HepG2 (cell line): ENCODE results near the gene ZNF334. TPM values are rescaled to one million over a fixed set of nuclear protein-coding genes. Genes with fewer than 3 reads are reported as not detected.

Source experiments
- ATAC-seq: fragments of 200-7000 bp; cut with Tn5 transposase; 3 replicates; pipeline ENCODE4 v1.9.1; 2020; ENCODE audit warnings: mild to moderate bottlenecking, moderate library complexity
- Bru-seq: library from RNA; stranded (reverse); fragments of 400-500 nt; gene quantifications from one replicate; lab custom pipeline; 2021; lab: Mats Ljungman, UMichigan
- BruChase-seq, 2 experiments: library from RNA; stranded (reverse); fragments of 400-500 nt; gene quantifications; one replicate each; lab custom pipeline; 2021; lab: Mats Ljungman, UMichigan
- BruUV-seq: library from RNA; stranded (reverse); fragments of 400-500 nt; replicated peaks from 2 replicates; lab custom pipeline; 2021; lab: Mats Ljungman, UMichigan
- CTCF ChIA-PET: fragments of 300-600 bp; formaldehyde crosslinking; extraction: SDS; loops from one replicate; lab custom pipeline; 2021; ENCODE audit warnings: low total read pairs, inconsistent platforms, low intra/inter-chr PET ratio; lab: Yijun Ruan, JAX
- POLR2A ChIA-PET: fragments of 350-600 bp; sonication (Branson Sonifier 250); formaldehyde crosslinking; loops from one replicate; lab custom pipeline; 2020; ENCODE audit warnings: antibody characterized with exemption, inconsistent platforms; lab: Yijun Ruan, JAX
- DNase-seq: peaks from one replicate; pipeline ENCODE4 v3.0.0-alpha.2; 2015; ENCODE audit warnings: low spot score
- FAIRE-seq: peaks from 3 replicates; lab custom pipeline; 2011; peaks lifted over from hg19 to GRCh38; lab: Jason Lieb, UNC
- H2AFZ ChIP-seq: one replicate; pipeline ENCODE4 v1.6.1; 2011; ENCODE audit warnings: low read length, inconsistent platforms
- H3K27ac ChIP-seq: fragments of 300-600 bp; 3 replicates; pipeline ENCODE4 v1.8.0; 2011; ENCODE audit warnings: mixed run types, mild to moderate bottlenecking, mixed read lengths, low read length, inconsistent platforms; ENCODE audit not compliant: insufficient read depth; ENCODE audit errors: extremely low read length
- H3K27me3 ChIP-seq, 2 experiments: fragments of 200-600 bp in 1 of 2; 2 replicates in 1 of 2; 3 replicates in 1 of 2; pipeline versions ENCODE4 v1.6.0 to v1.8.0; 2011; ENCODE audit warnings: low read length in 2 of 2, mild to moderate bottlenecking in 2 of 2, moderate library complexity in 2 of 2, inconsistent platforms in 1 of 2; ENCODE audit not compliant: insufficient read depth in 2 of 2, control insufficient read depth in 1 of 2
- H3K36me3 ChIP-seq, 2 experiments: fragments of 200-600 bp in 1 of 2; replicated peaks in 1 of 2; 2 replicates in 1 of 2; 3 replicates in 1 of 2; pipeline versions ENCODE4 v1.5.1 to v1.8.0; 2011; ENCODE audit warnings: low read length in 2 of 2, inconsistent platforms in 1 of 2; ENCODE audit not compliant: insufficient read depth in 2 of 2, control insufficient read depth in 1 of 2
- H3K4me1 ChIP-seq: 2 replicates; pipeline ENCODE4 v1.5.1; 2012; ENCODE audit warnings: low read length, inconsistent platforms; ENCODE audit not compliant: insufficient read depth
- H3K4me2 ChIP-seq: 2 replicates; pipeline ENCODE4 v1.6.0; 2011; ENCODE audit warnings: low read depth, low read length, inconsistent platforms
- H3K4me3 ChIP-seq, 3 experiments: fragments of 200-600 bp in 1 of 3; sonication (generic), shearing (Covaris generic) in 1 of 3; replicated peaks in 1 of 3; 2 replicates each; pipeline ENCODE4 v1.5.1; 2011 to 2016; ENCODE audit warnings: low read length in 3 of 3, inconsistent platforms in 2 of 3, low read depth in 2 of 3, mild to moderate bottlenecking in 2 of 3, control low read depth in 1 of 3, mixed read lengths in 1 of 3; ENCODE audit not compliant: insufficient read depth in 1 of 3
- H3K79me2 ChIP-seq: one replicate; pipeline ENCODE4 v1.6.1; 2011; ENCODE audit warnings: low read length, inconsistent platforms; ENCODE audit not compliant: insufficient read depth
- H3K9ac ChIP-seq: 2 replicates; pipeline ENCODE4 v1.6.0; 2011; ENCODE audit warnings: mild to moderate bottlenecking, low read depth, low read length, inconsistent platforms; ENCODE audit not compliant: insufficient read depth
- H3K9me3 ChIP-seq: 2 replicates; pipeline ENCODE4 v1.5.1; 2012; ENCODE audit warnings: mild to moderate bottlenecking, low read length
- H4K20me1 ChIP-seq: 2 replicates; pipeline ENCODE4 v1.6.0; 2011; ENCODE audit warnings: inconsistent platforms, mild to moderate bottlenecking, low read length, moderate library complexity; ENCODE audit not compliant: insufficient read depth
- HNF4A ChIP-seq: sonication (generic); formaldehyde crosslinking; IDR thresholded peaks from 2 replicates; pipeline ENCODE4 v1.4.0; 2020; ENCODE audit warnings: missing genetic modification reagents
- JUNB ChIP-seq: sonication (generic); formaldehyde crosslinking; IDR thresholded peaks from 2 replicates; pipeline ENCODE4 v1.8.0; 2022; ENCODE audit warnings: missing genetic modification reagents, mild to moderate bottlenecking, borderline replicate concordance
- KMT2B ChIP-seq: IDR thresholded peaks from 2 replicates; pipeline ENCODE4 v1.6.1; 2016; ENCODE audit warnings: missing genetic modification reagents, missing compliant biosample characterization
- MED8 ChIP-seq: sonication (generic); formaldehyde crosslinking; IDR thresholded peaks from 2 replicates; pipeline ENCODE4 v1.8.1; 2023; ENCODE audit warnings: mild to moderate bottlenecking, missing genetic modification reagents; ENCODE audit not compliant: insufficient replicate concordance
- MYC ChIP-seq: sonication (generic); formaldehyde crosslinking; IDR thresholded peaks from 2 replicates; pipeline ENCODE4 v1.9.0; 2021; ENCODE audit warnings: missing genetic modification reagents, borderline replicate concordance
- PCBP1 ChIP-seq: fragments of 200-400 bp; formaldehyde crosslinking; IDR thresholded peaks from 2 replicates; pipeline ENCODE4 v1.6.1; 2017; ENCODE audit warnings: mild to moderate bottlenecking, low read depth, low read length, borderline replicate concordance
- POGZ ChIP-seq: sonication (generic); formaldehyde crosslinking; IDR thresholded peaks from 2 replicates; pipeline ENCODE4 v1.4.0; 2020; ENCODE audit warnings: mild to moderate bottlenecking, missing genetic modification reagents
- SETDB1 ChIP-seq: sonication (generic); formaldehyde crosslinking; IDR thresholded peaks from 2 replicates; pipeline ENCODE4 v1.5.1; 2020; ENCODE audit warnings: missing genetic modification reagents, mild to moderate bottlenecking, borderline replicate concordance
- TBX3 ChIP-seq: fragments of 450-650 bp; IDR thresholded peaks from 2 replicates; pipeline ENCODE4 v1.6.1; 2017; ENCODE audit warnings: antibody characterized with exemption, mild to moderate bottlenecking, inconsistent platforms, borderline replicate concordance
- ZKSCAN1 ChIP-seq: fragments of 150-350 bp; IDR thresholded peaks from 2 replicates; pipeline ENCODE4 v1.6.1; 2014; ENCODE audit warnings: low read length
- ZNF143 ChIP-seq: sonication (generic); formaldehyde crosslinking; IDR thresholded peaks from 2 replicates; pipeline ENCODE4 v1.4.0; 2020; ENCODE audit warnings: missing genetic modification reagents
- ZNF234 ChIP-seq: sonication (generic); formaldehyde crosslinking; conservative IDR thresholded peaks from 2 replicates; pipeline ENCODE4 v1.5.1; 2020; ENCODE audit warnings: mild to moderate bottlenecking, missing genetic modification reagents
- ZNF501 ChIP-seq: sonication (generic); formaldehyde crosslinking; IDR thresholded peaks from 2 replicates; pipeline ENCODE4 v1.5.1; 2020; ENCODE audit warnings: mild to moderate bottlenecking, moderate library complexity, missing genetic modification reagents
- ZNF747 ChIP-seq: sonication (generic); formaldehyde crosslinking; IDR thresholded peaks from 2 replicates; pipeline ENCODE4 v1.8.1; 2023; ENCODE audit warnings: missing genetic modification reagents, mild to moderate bottlenecking, borderline replicate concordance
- ZNF788 ChIP-seq: sonication (generic); formaldehyde crosslinking; IDR thresholded peaks from 2 replicates; pipeline ENCODE4 v1.5.0; 2020; ENCODE audit warnings: mild to moderate bottlenecking, missing genetic modification reagents, borderline replicate concordance
- WGBS: methylation state at CpG from one replicate; pipeline ENCODE4 v1.1.6; 2017; ENCODE audit warnings: low lambda C conversion rate; 5-methylcytosine and 5-hydroxymethylcytosine counted together
- in situ Hi-C: cut with HindIII; loops from 2 replicates; pipeline ENCODE4 v1.10.0; 2017; ENCODE audit warnings: low pct_unique_long_range_greater_than_20kb; ENCODE audit not compliant: extremely low pct_ligation_motif_present
- intact Hi-C: fragments of 100-400 bp; cut with micrococcal nuclease; formaldehyde crosslinking; loops from one replicate; pipeline ENCODE4 v1.10.0; 2022; ENCODE audit not compliant: unreplicated experiment
- long read RNA-seq, 2 experiments: library from RNA in 1 of 2; library from polyadenylated mRNA in 1 of 2; stranded (forward) in 1 of 2; unstranded in 1 of 2; transcript quantifications; one replicate each; pipeline ENCODE4 v2.0.0, GENCODE V29; 2019 to 2022
- polyA minus RNA-seq, 3 experiments: library from RNA; depleted of rRNA, polyadenylated mRNA; stranded (reverse); fragments of >200 nt; gene quantifications; 2 replicates each; pipeline ENCODE4 v1.2.3, GENCODE V29; 2011; ENCODE audit warnings: low replicate concordance in 1 of 3
- polyA plus RNA-seq, 8 experiments: library from polyadenylated mRNA; depleted of rRNA in 3 of 8; stranded (reverse) in 7 of 8; unstranded in 1 of 8; fragments of >200 nt; fragmentation: Illumina TruSeq in 4 of 8; extraction: Trizol in 4 of 8; gene quantifications; 2 replicates each; pipeline versions ENCODE4 v1.2.1 to v1.2.3, GENCODE V29; 2011 to 2016; ENCODE audit warnings: low read depth in 4 of 8, missing spikeins in 1 of 8, mixed read lengths in 1 of 8; ENCODE audit not compliant: insufficient read depth in 1 of 8
- total RNA-seq, 5 experiments: library from RNA; depleted of rRNA; stranded (reverse); fragments of >200 nt; fragmentation: Illumina TruSeq; extraction: Trizol; gene quantifications; 2 replicates each; pipeline ENCODE4 v1.2.3, GENCODE V29; 2016; ENCODE audit warnings: low read depth in 1 of 5
- TF ChIP-seq, protein P1 (sequence below): sonication (generic); formaldehyde crosslinking; conservative IDR thresholded peaks from 2 replicates; pipeline ENCODE4 v1.8.0; 2022; ENCODE audit warnings: missing genetic modification reagents

ZNF334 gene
- total RNA-seq (2016; rRNA removed; fragmentation: Illumina TruSeq; extraction: Trizol) (4.8 and 5.3 TPM in 2 replicates), polyA plus RNA-seq (2011; rRNA removed) (6.9 and 7.8 TPM in 2 replicates), polyA minus RNA-seq (2011; rRNA and poly(A)+ RNA removed; ENCODE audit: low replicate concordance) (2.8 TPM in 1 of 2 replicates, not detected in the other), Bru-seq, nascent RNA (percentile 64 among the genes with signal in this experiment), BruChase-seq, experiment 1, labeled RNA remaining after a 6-hour chase (percentile 58 among the genes with signal in this experiment), BruChase-seq, experiment 2, labeled RNA remaining after a 2-hour chase (percentile 64 among the genes with signal in this experiment)
- 0.88 and 1.0 TPM in 2 replicates for total RNA-seq (2016; cell fraction: cytosol; rRNA removed; fragmentation: Illumina TruSeq; extraction: Trizol; ENCODE audit: low read depth)
- total RNA-seq (2016; cell fraction: insoluble cytoplasmic fraction; rRNA removed; fragmentation: Illumina TruSeq; extraction: Trizol), result 4.7 and 5.1 TPM in 2 replicates
- 1.7 and 2.4 TPM in 2 replicates for total RNA-seq (2016; cell fraction: membrane; rRNA removed; fragmentation: Illumina TruSeq; extraction: Trizol)
- total RNA-seq (2016; cell fraction: nucleus; rRNA removed; fragmentation: Illumina TruSeq; extraction: Trizol), result 11.4 and 12.3 TPM in 2 replicates
- 1.3 and 1.9 TPM in 2 replicates for polyA plus RNA-seq (2011; cell fraction: cytosol; rRNA removed)
- 15.7 and 19.6 TPM in 2 replicates for polyA plus RNA-seq (2011; cell fraction: nucleus; rRNA removed)
- 3.0 and 4.6 TPM in 2 replicates for polyA plus RNA-seq (2012)
- 0.20 and 0.32 TPM in 2 replicates for polyA plus RNA-seq (2016; cell fraction: cytosol; fragmentation: Illumina TruSeq; extraction: Trizol; ENCODE audit: low read depth)
- 4.3 and 4.8 TPM in 2 replicates for polyA plus RNA-seq (2016; cell fraction: insoluble cytoplasmic fraction; fragmentation: Illumina TruSeq; extraction: Trizol; ENCODE audit: low read depth)
- polyA plus RNA-seq (2016; cell fraction: membrane; fragmentation: Illumina TruSeq; extraction: Trizol; ENCODE audit: low read depth), result 0.69 and 0.77 TPM in 2 replicates
- 31.6 and 32.6 TPM in 2 replicates for polyA plus RNA-seq (2016; cell fraction: nucleus; fragmentation: Illumina TruSeq; extraction: Trizol; ENCODE audit: insufficient read depth, low read depth)
- 1.7 and 1.8 TPM in 2 replicates for polyA minus RNA-seq (2011; cell fraction: cytosol; rRNA and poly(A)+ RNA removed)
- polyA minus RNA-seq (2011; cell fraction: nucleus; rRNA and poly(A)+ RNA removed), result 22.5 and 32.0 TPM in 2 replicates
- long read RNA-seq, experiment 1, partial matches to known transcripts, result 0 of 1 reads
- long read RNA-seq, experiment 1, other reads (novel, unspliced or antisense), result 1 of 1 reads
- long read RNA-seq, experiment 2, partial matches to known transcripts, result 0 of 2 reads
- long read RNA-seq, experiment 2, other reads (novel, unspliced or antisense), result 2 of 2 reads

- no peaks in the 10 kb centered on the region for H4K20me1 ChIP-seq
- H3K36me3 ChIP-seq, result no peaks in the 10 kb centered on the region
- 38% methylated on average over 44 of the region's 49 CpGs for WGBS
- peak within 1 kb of the TSS; percentile 57 for H3K27ac ChIP-seq
- no peaks in the 10 kb centered on the region for H3K79me2 ChIP-seq
- peaks cover 0 to 15% of the 10 kb centered on the region in 2 experiments; a peak in 2 of 5 replicates for H3K27me3 ChIP-seq
- H3K4me2 ChIP-seq, result peak within 1 kb of the TSS; percentile 51
- ATAC-seq (peak; percentile 95), DNase-seq (peak; percentile 69), FAIRE-seq (no peak)
- BruUV-seq, result TSS peak; percentile 70
- H3K9me3 ChIP-seq, result no peaks in the 10 kb centered on the region
- CTCF ChIA-PET, result no interaction called here
- H2AFZ ChIP-seq, result no peak within 1 kb of the TSS
- POLR2A ChIA-PET, result interaction anchor here (0.6 to 1.3 kb wide), 6 partner anchors 9 to 1857 kb away, joined by 3 to 5 read pairs (median 3); no protein-coding TSS in a partner anchor
- H3K4me3 ChIP-seq, result peak within 1 kb of the TSS; percentile 49 to 67 (median 67)
- intact Hi-C loops (no loop called here), in situ Hi-C loops (no loop called here)
- H3K9ac ChIP-seq, result peak within 1 kb of the TSS; percentile 64
- H3K4me1 ChIP-seq, result no peaks in the 10 kb centered on the region
- TF ChIP-seq KMT2B (CRISPR knock-in tag) (peak; percentile 81), ZKSCAN1 (no peak), MYC (CRISPR knock-in tag) (peak; percentile 58; the same call in 1 of the 2 replicates), TBX3 (no peak), MED8 (CRISPR knock-in tag) (no peak), ZNF143 (CRISPR knock-in tag) (peak; percentile 81), ZNF788 (CRISPR knock-in tag) (0 out of 2 replicates have a peak, but pooled peaks have one; percentile 33), ZNF747 (CRISPR knock-in tag) (0 out of 2 replicates have a peak, but pooled peaks have one; percentile 6), JUNB (CRISPR knock-in tag) (no peak), POGZ (CRISPR knock-in tag) (peak; percentile 18; the same call in 1 of the 2 replicates), HNF4A (CRISPR knock-in tag) (peak; percentile 35; the same call in 1 of the 2 replicates), ZNF501 (CRISPR knock-in tag) (peak; percentile 93), SETDB1 (CRISPR knock-in tag) (peak; percentile 87; the same call in 1 of the 2 replicates), ZNF234 (CRISPR knock-in tag) (0 out of 2 replicates have a peak, but pooled peaks have one; percentile 57), PCBP1 (no peak)
- TF ChIP-seq, protein P1, sequence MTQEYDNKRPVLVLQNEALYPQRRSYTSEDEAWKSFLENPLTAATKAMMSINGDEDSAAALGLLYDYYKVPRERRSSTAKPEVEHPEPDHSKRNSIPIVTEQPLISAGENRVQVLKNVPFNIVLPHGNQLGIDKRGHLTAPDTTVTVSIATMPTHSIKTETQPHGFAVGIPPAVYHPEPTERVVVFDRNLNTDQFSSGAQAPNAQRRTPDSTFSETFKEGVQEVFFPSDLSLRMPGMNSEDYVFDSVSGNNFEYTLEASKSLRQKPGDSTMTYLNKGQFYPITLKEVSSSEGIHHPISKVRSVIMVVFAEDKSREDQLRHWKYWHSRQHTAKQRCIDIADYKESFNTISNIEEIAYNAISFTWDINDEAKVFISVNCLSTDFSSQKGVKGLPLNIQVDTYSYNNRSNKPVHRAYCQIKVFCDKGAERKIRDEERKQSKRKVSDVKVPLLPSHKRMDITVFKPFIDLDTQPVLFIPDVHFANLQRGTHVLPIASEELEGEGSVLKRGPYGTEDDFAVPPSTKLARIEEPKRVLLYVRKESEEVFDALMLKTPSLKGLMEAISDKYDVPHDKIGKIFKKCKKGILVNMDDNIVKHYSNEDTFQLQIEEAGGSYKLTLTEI (CRISPR knock-in tag), result no peak
Observed at GRCh38 chr20:46512943-46513844, at the start of gene ZNF334. Gene ZNF334 (minus strand): TSS chr20:46513559. CDS start chr20:46512102, 1,457 bp downstream.
